ENCODE results near the gene AP2A2. TPM values are rescaled to one million over a fixed set of nuclear protein-coding genes. Genes with fewer than 3 reads are reported as not detected.
"Not testable (repeated sequence)": the region's sequence is repeated elsewhere in the genome, so short reads cannot be mapped to it uniquely, and the experiment has no call there.

AP2A2 gene
- total RNA-seq, 6 experiments from 2014 or later, result 41.4 to 66.7 (median 53.8) TPM

GRCh38 chr11:973237-973636, 47.6 kb downstream of the AP2A2 start:
- DNase-seq (no peak), ATAC-seq (no peak)
- TF ChIP-seq POLR2A (IDR thresholded peaks at IDR 0.05) (no peak), CTCF (IDR thresholded peaks at IDR 0.05) (no peak)
- WGBS (ENCODE audit: insufficient coverage, low coverage, low lambda C conversion rate, missing lambda C conversion rate), result 80% methylated on average over 1 of the region's 11 CpGs
- intact Hi-C loops (cut with DNase I), result no loop called here
- no peaks in the 10 kb centered on the region for H3K9me3 ChIP-seq
- H3K27ac ChIP-seq, result no peak overlapping the region
- peaks cover 4 to 61% (median 13%) of the 10 kb centered on the region in 4 donors for H3K36me3 ChIP-seq
- no peaks in the 10 kb centered on the region for H3K4me1 ChIP-seq
- H3K27me3 ChIP-seq, result no peaks in the 10 kb centered on the region
- no peak overlapping the region for H3K4me3 ChIP-seq

- ATAC-seq; H3K27ac ChIP-seq; H3K9me3 ChIP-seq; intact Hi-C loops (cut with DNase I); H3K27me3 ChIP-seq; DNase-seq; H3K4me3 ChIP-seq; H3K4me1 ChIP-seq: not testable (repeated sequence)
- H3K36me3 ChIP-seq, result peaks cover 4 to 64% (median 12%) of the 10 kb centered on the region in 4 donors
- WGBS (ENCODE audit: insufficient coverage, low coverage, low lambda C conversion rate, missing lambda C conversion rate), result 88% methylated on average over 7 of the region's 41 CpGs
Measured at GRCh38 chr11:975376-975775, 49.7 kb downstream of the AP2A2 start.

GRCh38 chr11:975827-976226, 50.2 kb downstream of the AP2A2 start:
- intact Hi-C loops (cut with DNase I), result no loop called here

GRCh38 chr11:976431-977160, 50.9 kb downstream of the AP2A2 start:
- WGBS (ENCODE audit: insufficient coverage, low coverage, low lambda C conversion rate, missing lambda C conversion rate), result 91% methylated on average over 4 of the region's 26 CpGs
- Histone ChIP-seq H3K27ac (no peak overlapping the region), H3K9me3 (no peaks in the 10 kb centered on the region), H3K36me3 (peaks cover 4 to 68% (median 9%) of the 10 kb centered on the region in 4 donors), H3K4me1 (no peaks in the 10 kb centered on the region), H3K4me3 (no peak overlapping the region), H3K27me3 (no peaks in the 10 kb centered on the region)
- ATAC-seq (peak in 1 of 4 donors; percentile 6), DNase-seq (no peak)
- no peak for TF ChIP-seq CTCF (IDR thresholded peaks at IDR 0.05)
- TF ChIP-seq POLR2A (IDR thresholded peaks at IDR 0.05), result no peak
- intact Hi-C loops (cut with DNase I), result no loop called here

More at GRCh38 chr11:975827-976226, 50.2 kb downstream of the AP2A2 start:
- no peaks in the 10 kb centered on the region for H3K27me3 ChIP-seq
- peaks cover 4 to 60% (median 10%) of the 10 kb centered on the region in 4 donors for H3K36me3 ChIP-seq
- no peak overlapping the region for H3K4me3 ChIP-seq
- no peaks in the 10 kb centered on the region for H3K9me3 ChIP-seq
- no CpG with 5 or more reads among the region's 15 CpGs for WGBS (ENCODE audit: insufficient coverage, low coverage, low lambda C conversion rate, missing lambda C conversion rate)
- H3K27ac ChIP-seq, result no peak overlapping the region
- ATAC-seq, result peak; percentile 7 to 37 (median 32)
- TF ChIP-seq CTCF (IDR thresholded peaks at IDR 0.05) (peak; percentile 8 to 23 (median 14)), POLR2A (IDR thresholded peaks at IDR 0.05) (no peak)
- no peaks in the 10 kb centered on the region for H3K4me1 ChIP-seq
- no peak for DNase-seq
